ENCODE measurements around the gene ENTPD8. TPM values are rescaled to one million over a fixed set of nuclear protein-coding genes. Genes with fewer than 3 reads are reported as not detected.
A peak's percentile ranks its signal among the peaks of the same experiment; 100 is the strongest.

ENTPD8 gene
- total RNA-seq, 4 donors from 2014 or later, result not detected

- DNase-seq (ENCODE audit: low spot score in 2 of 2), result no peak
- TF ChIP-seq POLR2A (IDR thresholded peaks at IDR 0.05) (no peak), CTCF (IDR thresholded peaks at IDR 0.05) (no peak), EP300 (IDR thresholded peaks at IDR 0.05) (no peak)
- H3K4me3 ChIP-seq, result no peak overlapping the region
- H3K27me3 ChIP-seq, result no peaks in the 10 kb centered on the region
- no peaks in the 10 kb centered on the region for H3K9me3 ChIP-seq
- H3K27ac ChIP-seq, result no peak overlapping the region
- H3K4me1 ChIP-seq, result peaks cover 0 to 8% (median 0%) of the 10 kb centered on the region in 4 donors
- H3K36me3 ChIP-seq, result peaks cover 0 to 67% (median 0%) of the 10 kb centered on the region in 3 donors
- 47 to 76% methylated on average over 8 to 11 of the region's 11 CpGs for WGBS, 2 donors
These were observed 45.5 kb downstream of the ENTPD8 start for GRCh38 chr9:137395666-137396010.

- no peak for DNase-seq (ENCODE audit: low spot score in 2 of 2)
- H3K4me1 ChIP-seq, result peaks cover 0 to 8% (median 0%) of the 10 kb centered on the region in 4 donors
- 73 to 81% methylated on average over 15 to 27 of the region's 36 CpGs for WGBS, 2 donors
- no peak overlapping the region for H3K4me3 ChIP-seq
- TF ChIP-seq CTCF (IDR thresholded peaks at IDR 0.05) (no peak), POLR2A (IDR thresholded peaks at IDR 0.05) (no peak), EP300 (IDR thresholded peaks at IDR 0.05) (no peak)
- peak overlapping the region in 1 of 4 donors; percentile 46 for H3K27ac ChIP-seq
- H3K27me3 ChIP-seq, result no peaks in the 10 kb centered on the region
- no peaks in the 10 kb centered on the region for H3K9me3 ChIP-seq
- peaks cover 0 to 69% (median 0%) of the 10 kb centered on the region in 3 donors for H3K36me3 ChIP-seq
These were observed 46.1 kb downstream of the ENTPD8 start for GRCh38 chr9:137394866-137395665.

DNA sequence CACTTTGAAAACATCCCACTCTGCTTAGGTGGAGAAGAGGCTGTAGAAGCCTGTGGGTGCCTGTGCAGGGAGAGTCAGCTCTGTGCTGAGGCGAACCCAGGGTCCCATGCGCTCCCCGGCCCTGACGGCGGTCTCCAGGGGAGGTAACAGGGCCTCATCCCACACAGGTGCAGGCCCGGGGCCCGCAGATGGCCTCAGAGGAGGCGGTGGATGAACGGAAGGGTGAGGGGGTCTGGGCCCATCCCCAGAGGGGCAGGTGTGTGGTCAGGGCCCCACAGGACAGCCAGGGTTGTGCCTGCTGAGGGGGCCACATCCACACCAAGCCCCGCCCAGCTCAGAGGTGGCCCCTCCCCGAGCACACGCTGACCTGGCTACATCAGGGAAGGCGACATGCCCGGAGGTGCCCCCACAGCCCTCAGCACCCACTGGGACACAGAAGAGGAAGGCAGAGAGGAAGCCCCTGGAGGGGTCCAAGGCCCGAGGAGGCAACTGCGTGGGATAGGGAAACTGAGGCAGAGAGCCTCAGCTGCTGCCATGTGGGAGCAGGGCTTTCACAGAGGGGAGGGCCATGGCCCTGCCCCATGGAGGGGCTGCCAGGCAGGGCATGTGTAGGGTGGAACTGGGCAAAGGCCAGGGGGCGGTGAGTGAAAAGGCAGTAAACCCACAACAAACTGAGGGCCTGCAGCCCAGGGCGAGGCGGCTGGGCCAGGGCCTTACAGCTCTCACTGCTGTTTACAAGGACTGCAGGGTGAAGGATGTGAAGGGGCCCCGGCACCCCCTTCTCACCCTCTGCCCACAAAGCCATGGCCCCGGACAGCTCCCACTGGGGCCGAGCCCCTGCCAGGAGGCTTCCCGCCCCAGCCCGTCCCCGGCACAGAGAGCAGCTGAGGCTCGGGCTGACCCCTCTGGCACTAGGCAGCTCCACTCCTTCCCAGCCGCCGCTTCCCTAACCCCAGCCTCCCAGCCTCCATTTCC lies 47.7 kb downstream of the ENTPD8 start:
- H3K4me1 ChIP-seq, result peaks cover 0 to 8% (median 0%) of the 10 kb centered on the region in 4 donors
- no peak for DNase-seq (ENCODE audit: low spot score in 2 of 2)
- H3K9me3 ChIP-seq, result no peaks in the 10 kb centered on the region
- peaks cover 0 to 76% (median 0%) of the 10 kb centered on the region in 3 donors for H3K36me3 ChIP-seq
- no peaks in the 10 kb centered on the region for H3K27me3 ChIP-seq
- WGBS, 2 donors, result 89 to 92% methylated on average over 27 to 28 of the region's 28 CpGs
- no peak overlapping the region for H3K27ac ChIP-seq
- TF ChIP-seq EP300 (IDR thresholded peaks at IDR 0.05) (no peak), CTCF (IDR thresholded peaks at IDR 0.05) (no peak), POLR2A (IDR thresholded peaks at IDR 0.05) (no peak)
- no peak overlapping the region for H3K4me3 ChIP-seq

- H3K36me3 ChIP-seq, result peaks cover 0 to 73% (median 0%) of the 10 kb centered on the region in 3 donors
- no peak for DNase-seq (ENCODE audit: low spot score in 2 of 2)
- H3K4me3 ChIP-seq, result no peak overlapping the region
These were observed 48.7 kb downstream of the ENTPD8 start for GRCh38 chr9:137392232-137393007.

More at GRCh38 chr9:137392232-137393007, 48.7 kb downstream of the ENTPD8 start:
- Histone ChIP-seq H3K27ac (no peak overlapping the region), H3K9me3 (no peaks in the 10 kb centered on the region), H3K4me1 (peaks cover 0 to 17% (median 0%) of the 10 kb centered on the region in 4 donors), H3K27me3 (no peaks in the 10 kb centered on the region)
- WGBS, 2 donors, result 92 to 94% methylated on average over 13 to 21 of the region's 23 CpGs
- TF ChIP-seq CTCF (IDR thresholded peaks at IDR 0.05) (no peak), EP300 (IDR thresholded peaks at IDR 0.05) (no peak), POLR2A (IDR thresholded peaks at IDR 0.05) (no peak)
